ENCODE results near the gene APOBEC4. TPM values are rescaled to one million over a fixed set of nuclear protein-coding genes. Genes with fewer than 3 reads are reported as not detected.
"Not testable (repeated sequence)": the region's sequence is repeated elsewhere in the genome, so short reads cannot be mapped to it uniquely, and the experiment has no call there.

Gene APOBEC4
- total RNA-seq, 1 donor from 2014 or later: not detected

DNA sequence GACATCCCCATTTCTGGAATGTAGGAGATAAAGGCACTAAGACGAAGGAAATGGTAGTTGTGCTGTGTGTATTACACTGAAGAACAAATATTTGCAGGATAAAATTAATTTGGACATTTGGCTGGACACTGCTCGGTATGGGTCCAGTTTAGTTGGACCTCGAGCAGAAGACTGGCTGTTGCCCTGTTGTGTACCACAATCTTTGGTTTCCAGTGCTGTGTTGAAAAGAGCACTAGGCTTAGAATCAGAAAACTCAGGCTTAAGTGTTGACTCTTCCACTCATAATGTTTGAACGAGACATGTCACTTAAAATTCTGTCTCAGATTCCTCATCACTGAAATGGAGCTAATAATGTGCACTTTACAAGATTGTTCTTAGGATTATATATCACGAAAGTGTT is 16.3 kb downstream of the APOBEC4 start:
- Mint-ChIP-seq H3K9me3 (no peaks in the 10 kb centered on the region), H3K4me1 (ENCODE audit: low read depth) (peaks cover 45% of the 10 kb centered on the region), H3K27ac (peak overlapping the region; percentile 100), H3K27me3 (ENCODE audit: insufficient read depth) (peaks cover 6% of the 10 kb centered on the region), H3K4me3 (peak overlapping the region; percentile 100), H3K36me3 (ENCODE audit: low read depth) (peaks cover 9% of the 10 kb centered on the region)
- DNase-seq (ENCODE audit: low spot score): no peak
- intact Hi-C loops (cut with micrococcal nuclease): loop anchor here (1.0 to 10.0 kb wide), 9 partner anchors 16 to 1609 kb away; partner anchors contain the start of genes RNF2, SWT1 and TRMT1L

GRCh38 chr1:183636334-183636682 is 16.8 kb downstream of the APOBEC4 start:
- intact Hi-C loops (cut with micrococcal nuclease): loop anchor here (1.0 to 10.0 kb wide), 9 partner anchors 16 to 1609 kb away; partner anchors contain the start of genes RNF2, SWT1 and TRMT1L
- Mint-ChIP-seq H3K27ac (peak overlapping the region; percentile 100), H3K4me3 (peak overlapping the region; percentile 100), H3K36me3 (ENCODE audit: low read depth) (peaks cover 9% of the 10 kb centered on the region), H3K9me3 (no peaks in the 10 kb centered on the region), H3K4me1 (ENCODE audit: low read depth) (peaks cover 45% of the 10 kb centered on the region), H3K27me3 (ENCODE audit: insufficient read depth) (peaks cover 4% of the 10 kb centered on the region)
- no peak for DNase-seq (ENCODE audit: low spot score)

DNA sequence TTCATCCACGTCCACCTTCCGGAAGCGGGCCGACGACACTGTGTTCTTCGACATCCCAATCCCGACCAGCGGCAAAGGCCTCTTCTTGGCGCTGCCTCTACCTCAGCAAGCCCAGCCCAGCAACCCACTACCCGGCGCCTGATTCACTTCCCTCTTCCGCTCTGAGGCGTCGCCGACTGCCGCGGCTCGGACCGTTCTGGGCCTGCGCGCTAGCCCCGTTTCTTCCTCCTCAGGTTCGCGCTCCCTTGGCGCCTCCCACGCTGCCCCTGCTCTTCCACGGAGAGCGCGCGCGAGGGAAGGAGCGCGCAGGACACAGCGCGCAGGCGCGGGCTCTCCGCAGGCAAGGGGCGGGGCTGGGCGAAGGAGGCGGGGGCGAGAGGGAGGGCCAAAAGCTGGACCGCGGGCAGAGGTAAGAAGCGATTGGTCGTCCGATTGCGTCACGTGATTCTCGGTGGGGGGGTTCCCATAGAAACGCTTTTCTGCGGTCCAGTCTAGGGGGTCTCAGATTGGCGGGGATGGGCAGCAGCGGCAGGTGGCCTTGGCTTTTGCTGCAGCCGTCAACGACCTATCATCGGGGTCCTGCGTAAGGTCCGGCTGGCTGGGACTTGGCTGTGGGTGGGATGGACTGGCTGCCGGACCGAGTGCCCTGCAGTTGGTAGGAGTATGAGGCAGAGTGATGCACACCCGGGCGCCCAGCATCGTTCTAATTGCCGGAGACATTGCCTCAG is 17.3 kb downstream of the APOBEC4 start, which contains the start of gene ARPC5:
Gene ARPC5 (minus strand): TSS at position 178 of the 728 bp plus-strand sequence. CDS start 124 bp downstream, at position 54.
- H3K27ac Mint-ChIP-seq: peak within 1 kb of the TSS; percentile 100
- DNase-seq (ENCODE audit: low spot score): peak; percentile 96
- H3K9me3 Mint-ChIP-seq: no peaks in the 10 kb centered on the region
- H3K4me1 Mint-ChIP-seq (ENCODE audit: low read depth): peaks cover 46% of the 10 kb centered on the region
- H3K4me3 Mint-ChIP-seq: peak within 1 kb of the TSS; percentile 100
- intact Hi-C loops (cut with micrococcal nuclease): loop anchor here (1.0 to 10.0 kb wide), 12 partner anchors 17 to 1608 kb away; partner anchors contain the start of genes EDEM3, RNF2, SWT1 and TRMT1L
- peaks cover 11% of the 10 kb centered on the region for H3K36me3 Mint-ChIP-seq (ENCODE audit: low read depth)
- peaks cover 4% of the 10 kb centered on the region for H3K27me3 Mint-ChIP-seq (ENCODE audit: insufficient read depth)

GRCh38 chr1:183635099-183635605 is 18.0 kb downstream of the APOBEC4 start:
- DNase-seq (ENCODE audit: low spot score): peak; percentile 13
- peaks cover 16% of the 10 kb centered on the region for H3K36me3 Mint-ChIP-seq (ENCODE audit: low read depth)
- no peaks in the 10 kb centered on the region for H3K9me3 Mint-ChIP-seq
- H3K4me1 Mint-ChIP-seq (ENCODE audit: low read depth): peaks cover 52% of the 10 kb centered on the region
- H3K27me3 Mint-ChIP-seq (ENCODE audit: insufficient read depth): peaks cover 4% of the 10 kb centered on the region
- H3K27ac Mint-ChIP-seq: peak overlapping the region; percentile 100
- H3K4me3 Mint-ChIP-seq: peak overlapping the region; percentile 100
- intact Hi-C loops (cut with micrococcal nuclease): loop anchor here (1.0 to 10.0 kb wide), 9 partner anchors 276 to 1608 kb away; partner anchors contain the start of genes EDEM3, RNF2, SWT1 and TRMT1L

- Mint-ChIP-seq H3K27me3 (ENCODE audit: insufficient read depth) (peaks cover 4% of the 10 kb centered on the region), H3K27ac (peak overlapping the region; percentile 91), H3K36me3 (ENCODE audit: low read depth) (peaks cover 18% of the 10 kb centered on the region), H3K9me3 (no peaks in the 10 kb centered on the region), H3K4me1 (ENCODE audit: low read depth) (peaks cover 55% of the 10 kb centered on the region), H3K4me3 (peak overlapping the region; percentile 100)
- DNase-seq (ENCODE audit: low spot score): no peak
- intact Hi-C loops (cut with micrococcal nuclease): loop anchor here (1.0 to 10.0 kb wide), 10 partner anchors 164 to 1607 kb away; partner anchors contain the start of genes EDEM3, RNF2, SWT1 and TRMT1L
These were observed 18.6 kb downstream of the APOBEC4 start for GRCh38 chr1:183634429-183635065.

DNA sequence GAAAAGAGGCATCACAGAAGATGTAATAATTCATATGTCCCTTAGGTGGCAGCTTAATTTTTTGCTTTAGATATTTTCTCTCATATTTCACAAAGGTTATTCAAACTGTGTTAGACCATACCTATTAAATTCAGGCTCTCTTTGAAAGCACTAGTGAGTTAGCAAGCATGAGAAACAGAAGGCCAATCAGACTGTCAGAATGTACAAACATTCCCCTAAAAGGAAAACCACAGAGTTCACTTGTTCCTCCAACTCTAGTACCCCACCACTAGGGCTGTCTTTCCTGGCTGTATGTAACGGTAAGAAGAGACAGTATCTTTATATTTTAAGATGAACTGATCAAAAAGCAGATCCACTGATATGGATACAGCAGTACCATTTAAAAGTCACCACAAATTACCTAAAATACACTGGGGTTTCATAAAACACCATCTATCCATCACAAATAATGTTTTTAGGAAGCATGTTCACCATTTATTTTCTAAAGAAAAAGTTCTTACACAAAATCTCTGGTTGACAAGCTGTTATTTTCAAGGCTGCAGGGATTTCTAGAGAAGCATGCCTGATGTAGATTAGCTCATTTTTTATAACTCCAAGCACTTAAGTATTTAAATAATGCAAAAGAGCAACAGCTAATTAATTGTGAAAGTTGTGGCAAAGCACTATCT is 19.3 kb downstream of the APOBEC4 start:
- intact Hi-C loops (cut with micrococcal nuclease): loop anchor here (1.0 to 10.0 kb wide), 9 partner anchors 44 to 1411 kb away; partner anchors contain the start of genes EDEM3, NCF2 and RNF2
- peak; percentile 12 for DNase-seq (ENCODE audit: low spot score)
- peaks cover 59% of the 10 kb centered on the region for H3K4me1 Mint-ChIP-seq (ENCODE audit: low read depth)

GRCh38 chr1:183632964-183633363 is 20.2 kb downstream of the APOBEC4 start:
- Mint-ChIP-seq H3K27ac (peak overlapping the region; percentile 58), H3K4me1 (ENCODE audit: low read depth) (peaks cover 66% of the 10 kb centered on the region), H3K27me3 (ENCODE audit: insufficient read depth) (no peaks in the 10 kb centered on the region), H3K9me3 (no peaks in the 10 kb centered on the region), H3K4me3 (peak overlapping the region; percentile 100), H3K36me3 (ENCODE audit: low read depth) (peaks cover 31% of the 10 kb centered on the region)
- DNase-seq (ENCODE audit: low spot score): no peak
- intact Hi-C loops (cut with micrococcal nuclease): loop anchor here (1.0 to 10.0 kb wide), 6 partner anchors 43 to 1412 kb away; partner anchors contain the start of genes NCF2 and RNF2

More for the DNA sequence above, 19.3 kb downstream of the APOBEC4 start:
- H3K9me3 Mint-ChIP-seq: no peaks in the 10 kb centered on the region
- H3K27me3 Mint-ChIP-seq (ENCODE audit: insufficient read depth): peaks cover 3% of the 10 kb centered on the region
- peaks cover 23% of the 10 kb centered on the region for H3K36me3 Mint-ChIP-seq (ENCODE audit: low read depth)
- H3K4me3 Mint-ChIP-seq: peak overlapping the region; percentile 100
- H3K27ac Mint-ChIP-seq: peak overlapping the region; percentile 91

DNA sequence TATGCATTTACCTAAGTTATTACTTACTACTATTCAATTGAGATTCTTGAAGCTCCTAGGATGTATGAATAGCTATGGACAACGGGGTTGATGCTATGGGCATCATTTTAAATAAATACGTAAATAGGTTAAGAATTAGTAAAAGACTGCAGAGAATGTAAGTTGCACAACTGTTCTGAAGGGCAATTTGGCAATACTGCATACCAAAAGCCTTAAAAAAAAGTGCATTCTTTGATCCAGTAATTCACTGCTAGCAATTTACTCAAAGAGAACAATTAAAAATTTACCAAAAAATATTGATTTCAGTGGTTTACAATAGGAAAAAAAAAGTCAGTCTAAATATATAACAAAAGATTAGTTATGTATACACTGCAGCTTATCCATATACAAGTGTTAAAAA is 21.0 kb downstream of the APOBEC4 start:
- Mint-ChIP-seq H3K4me3 (peak overlapping the region; percentile 28), H3K4me1 (ENCODE audit: low read depth) (peaks cover 63% of the 10 kb centered on the region), H3K27me3 (ENCODE audit: insufficient read depth) (no peaks in the 10 kb centered on the region), H3K36me3 (ENCODE audit: low read depth) (peaks cover 31% of the 10 kb centered on the region), H3K9me3 (no peaks in the 10 kb centered on the region), H3K27ac (no peak overlapping the region)
- DNase-seq (ENCODE audit: low spot score): no peak
- intact Hi-C loops (cut with micrococcal nuclease): loop anchor here (10.0 kb wide), 4 partner anchors 787 to 1413 kb away; partner anchors contain the start of gene RNF2

DNA sequence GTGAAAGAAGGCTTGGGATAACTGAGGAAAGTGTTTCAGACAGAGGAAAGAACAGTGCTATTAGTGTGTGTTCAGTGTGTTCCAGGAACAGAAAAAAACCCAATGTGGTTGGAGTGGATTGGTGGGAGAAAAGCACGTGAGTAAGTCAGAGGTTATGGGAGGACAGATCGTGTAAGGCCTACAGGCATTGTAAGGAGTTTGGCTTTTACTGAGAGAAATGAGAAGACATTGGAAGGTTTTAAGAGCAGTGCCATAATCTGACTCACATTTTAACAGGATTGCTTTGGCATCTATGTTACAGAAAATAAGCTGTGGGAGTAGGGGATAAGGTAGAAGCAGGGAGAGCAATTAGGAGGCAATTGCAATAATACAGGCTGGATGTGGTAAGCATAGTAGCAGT is 22.4 kb downstream of the APOBEC4 start:
- H3K36me3 Mint-ChIP-seq (ENCODE audit: low read depth): peaks cover 31% of the 10 kb centered on the region
- intact Hi-C loops (cut with micrococcal nuclease): loop anchor here (10.0 kb wide), 4 partner anchors 786 to 1414 kb away; partner anchors contain the start of gene RNF2
- peak overlapping the region; percentile 41 for H3K27ac Mint-ChIP-seq
- H3K9me3 Mint-ChIP-seq: no peaks in the 10 kb centered on the region
- no peaks in the 10 kb centered on the region for H3K27me3 Mint-ChIP-seq (ENCODE audit: insufficient read depth)
- no peak for DNase-seq (ENCODE audit: low spot score)
- peak overlapping the region; percentile 65 for H3K4me3 Mint-ChIP-seq
- H3K4me1 Mint-ChIP-seq (ENCODE audit: low read depth): peaks cover 58% of the 10 kb centered on the region

GRCh38 chr1:183628537-183628936 is 24.6 kb downstream of the APOBEC4 start:
- Mint-ChIP-seq H3K36me3 (ENCODE audit: low read depth) (peaks cover 42% of the 10 kb centered on the region), H3K4me1 (ENCODE audit: low read depth) (peaks cover 52% of the 10 kb centered on the region), H3K4me3 (peak overlapping the region; percentile 23), H3K9me3 (no peaks in the 10 kb centered on the region), H3K27ac (peak overlapping the region; percentile 69), H3K27me3 (ENCODE audit: insufficient read depth) (no peaks in the 10 kb centered on the region)
- no peak for DNase-seq (ENCODE audit: low spot score)
- intact Hi-C loops (cut with micrococcal nuclease): no loop called here

DNA sequence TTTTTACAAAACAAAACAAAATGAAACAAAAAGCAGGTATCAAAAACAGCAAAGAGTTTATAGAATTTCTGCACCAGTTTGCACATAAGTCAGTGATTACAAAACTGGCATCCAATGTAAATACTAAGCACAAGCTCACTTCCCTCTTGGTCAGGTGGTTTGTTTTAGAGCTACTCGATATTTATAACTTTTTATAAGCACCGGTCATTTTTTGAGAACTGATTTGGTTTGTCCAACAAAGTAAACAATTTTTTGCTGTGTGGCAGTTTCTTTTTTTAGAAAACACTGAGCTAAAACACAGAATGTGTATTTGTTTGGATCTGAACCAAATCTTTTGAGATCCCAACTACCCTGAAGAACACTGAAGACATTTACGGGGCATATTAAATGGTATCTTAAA is 26.9 kb downstream of the APOBEC4 start:
- intact Hi-C loops (cut with micrococcal nuclease); H3K4me3 Mint-ChIP-seq; H3K9me3 Mint-ChIP-seq; H3K27me3 Mint-ChIP-seq (ENCODE audit: insufficient read depth); H3K27ac Mint-ChIP-seq; DNase-seq (ENCODE audit: low spot score): not testable (repeated sequence)
- H3K4me1 Mint-ChIP-seq (ENCODE audit: low read depth): peaks cover 44% of the 10 kb centered on the region
- peaks cover 41% of the 10 kb centered on the region for H3K36me3 Mint-ChIP-seq (ENCODE audit: low read depth)

Data from activated T-helper 1 cell treated with anti-CD3 and anti-CD28 coated beads, Interleukin-12 subunit alpha, Interleukin-12 subunit beta, Interleukin-2, Interleukin-4 antibody, amounts not matched to agents 30 ng/mL and 10 ng/mL and 1 ng/mL, durations not matched to agents 14 hours and 24 hours and 36 hours (primary cell).